IMR-90 (cell line): ENCODE results near the gene SLC16A14. TPM values are rescaled to one million over a fixed set of nuclear protein-coding genes. Genes with fewer than 3 reads are reported as not detected.

Experiments used
- ATAC-seq: fragments of 200-7000 bp; cut with Tn5 transposase; 2 replicates; pipeline ENCODE4 v1.9.1; 2020; ENCODE audit warnings: low read depth, mild to moderate bottlenecking, moderate library complexity
- BruUV-seq: library from RNA; stranded (reverse); fragments of 400-500 nt; replicated peaks from 2 replicates; lab custom pipeline; 2021; lab: Mats Ljungman, UMichigan
- CTCF ChIA-PET: fragments of 300-600 bp; formaldehyde crosslinking; extraction: SDS; loops from one replicate; lab custom pipeline; 2021; ENCODE audit warnings: antibody characterized with exemption; lab: Yijun Ruan, JAX
- POLR2A ChIA-PET: fragments of 300-600 bp; sonication (Branson Sonifier 250); formaldehyde crosslinking; loops from one replicate; lab custom pipeline; 2022; ENCODE audit warnings: antibody characterized with exemption; ENCODE audit not compliant: unreplicated experiment; lab: Charles Lee
- DNase-seq: peaks from one replicate; pipeline ENCODE4 v3.0.0; 2013
- H2AFZ ChIP-seq: replicated peaks from 2 replicates; pipeline ENCODE3; 2013; ENCODE audit warnings: low read length, mild to moderate bottlenecking; ENCODE audit not compliant: poor library complexity
- H2AK5ac ChIP-seq: 2 replicates; pipeline ENCODE4 v1.6.1; 2013; ENCODE audit warnings: low read depth, low read length, inconsistent platforms
- H2AK9ac ChIP-seq: replicated peaks from 2 replicates; pipeline ENCODE3; 2013; ENCODE audit warnings: mild to moderate bottlenecking, low read depth, low read length, moderate library complexity; ENCODE audit not compliant: poor library complexity
- H2BK120ac ChIP-seq: 2 replicates; pipeline ENCODE4 v1.6.1; 2013; ENCODE audit warnings: low read depth, low read length, inconsistent platforms
- H2BK15ac ChIP-seq: 3 replicates; pipeline ENCODE4 v1.6.1; 2013; ENCODE audit warnings: low read depth, low read length, inconsistent platforms
- H2BK20ac ChIP-seq: 2 replicates; pipeline ENCODE4 v1.6.1; 2013; ENCODE audit warnings: low read depth, mild to moderate bottlenecking, inconsistent platforms, low read length, moderate library complexity
- H2BK5ac ChIP-seq: 2 replicates; pipeline ENCODE4 v1.6.1; 2013; ENCODE audit warnings: mild to moderate bottlenecking, low read depth, low read length, inconsistent platforms; ENCODE audit not compliant: poor library complexity, severe bottlenecking
- H3K14ac ChIP-seq: replicated peaks from 2 replicates; pipeline ENCODE4 v1.6.1; 2013; ENCODE audit warnings: low read depth, low read length, inconsistent platforms
- H3K18ac ChIP-seq: 2 replicates; pipeline ENCODE4 v1.6.1; 2013; ENCODE audit warnings: low read depth, low read length, control low read depth
- H3K23ac ChIP-seq: 2 replicates; pipeline ENCODE4 v1.6.1; 2013; ENCODE audit warnings: low read depth, low read length, inconsistent platforms
- H3K27ac ChIP-seq: 2 replicates; pipeline ENCODE4 v1.5.1; 2013; ENCODE audit warnings: mild to moderate bottlenecking, control low read depth, low read length; ENCODE audit not compliant: insufficient read depth
- H3K27me3 ChIP-seq: 2 replicates; pipeline ENCODE4 v1.6.1; 2013; ENCODE audit warnings: low read length; ENCODE audit not compliant: control insufficient read depth, insufficient read depth
- H3K36me3 ChIP-seq: 2 replicates; pipeline ENCODE4 v1.6.1; 2013; ENCODE audit warnings: low read length, mixed read lengths; ENCODE audit not compliant: control insufficient read depth, insufficient read depth
- H3K4ac ChIP-seq: 2 replicates; pipeline ENCODE4 v1.6.1; 2013; ENCODE audit warnings: low read depth, low read length, inconsistent platforms
- H3K4me1 ChIP-seq: 2 replicates; pipeline ENCODE4 v1.6.1; 2013; ENCODE audit warnings: low read length, mixed read lengths; ENCODE audit not compliant: control insufficient read depth, insufficient read depth
- H3K4me2 ChIP-seq: 2 replicates; pipeline ENCODE4 v1.6.1; 2013; ENCODE audit warnings: low read depth, mild to moderate bottlenecking, control low read depth, low read length, moderate library complexity
- H3K4me3 ChIP-seq: 2 replicates; pipeline ENCODE4 v1.5.1; 2013; ENCODE audit warnings: low read depth, mild to moderate bottlenecking, control low read depth, low read length, moderate library complexity; ENCODE audit not compliant: insufficient read depth
- H3K56ac ChIP-seq: 2 replicates; pipeline ENCODE4 v1.6.1; 2013; ENCODE audit warnings: low read length, inconsistent platforms; ENCODE audit not compliant: insufficient read depth; ENCODE audit errors: extremely low read depth
- H3K79me1 ChIP-seq, 2 experiments: 2 replicates each; pipeline ENCODE4 v1.6.1; 2013; ENCODE audit warnings: low read length in 2 of 2, inconsistent platforms in 1 of 2, low read depth in 1 of 2
- H3K9ac ChIP-seq: 2 replicates; pipeline ENCODE4 v1.6.1; 2013; ENCODE audit warnings: low read depth, low read length, control low read depth
- H3K9me1 ChIP-seq: 2 replicates; pipeline ENCODE4 v1.6.1; 2013; ENCODE audit warnings: low read length, inconsistent platforms; ENCODE audit not compliant: insufficient read depth
- H3K9me3 ChIP-seq: 2 replicates; pipeline ENCODE4 v1.6.1; 2013; ENCODE audit warnings: low read length; ENCODE audit not compliant: control insufficient read depth, insufficient read depth
- H4K20me1 ChIP-seq: 2 replicates; pipeline ENCODE4 v1.6.1; 2013; ENCODE audit warnings: low read length, inconsistent platforms; ENCODE audit not compliant: insufficient read depth
- H4K5ac ChIP-seq: 2 replicates; pipeline ENCODE4 v1.6.1; 2013; ENCODE audit warnings: mild to moderate bottlenecking, low read depth, low read length, control low read depth
- H4K8ac ChIP-seq, 2 experiments: 2 replicates each; pipeline ENCODE4 v1.6.1; 2013; ENCODE audit warnings: low read depth in 2 of 2, low read length in 2 of 2, control low read depth in 1 of 2, inconsistent platforms in 1 of 2
- H4K91ac ChIP-seq: 2 replicates; pipeline ENCODE4 v1.6.1; 2013; ENCODE audit warnings: low read depth, low read length, inconsistent platforms; ENCODE audit not compliant: insufficient read depth
- BHLHE40 ChIP-seq: fragments of 150-350 bp; IDR thresholded peaks from 2 replicates; pipeline ENCODE4 v1.6.1; 2016; ENCODE audit warnings: mild to moderate bottlenecking, low read depth, low read length
- CEBPB ChIP-seq: IDR thresholded peaks from 2 replicates; pipeline ENCODE4 v1.6.1; 2012; ENCODE audit warnings: low read depth, low read length, improper control_type of control experiment
- CHD1 ChIP-seq: IDR thresholded peaks from 2 replicates; pipeline ENCODE4 v1.6.1; 2012; ENCODE audit warnings: low read depth, low read length, improper control_type of control experiment
- CTCF ChIP-seq: conservative IDR thresholded peaks from 2 replicates; pipeline ENCODE4 v1.5.1; 2012; ENCODE audit warnings: mild to moderate bottlenecking, low read depth, low read length, improper control_type of control experiment
- ELK1 ChIP-seq: fragments of 150-350 bp; IDR thresholded peaks from 2 replicates; pipeline ENCODE4 v1.6.1; 2016; ENCODE audit warnings: low read depth, mild to moderate bottlenecking, low read length, moderate library complexity, borderline replicate concordance
- FOS ChIP-seq: fragments of 150-350 bp; IDR thresholded peaks from 2 replicates; pipeline ENCODE4 v1.6.1; 2016; ENCODE audit warnings: low read depth, low read length
- MAFK ChIP-seq: IDR thresholded peaks from 2 replicates; pipeline ENCODE4 v1.6.1; 2012; ENCODE audit warnings: low read depth, low read length, improper control_type of control experiment
- MAZ ChIP-seq: IDR thresholded peaks from 2 replicates; pipeline ENCODE4 v1.6.1; 2012; ENCODE audit warnings: low read depth, mild to moderate bottlenecking, low read length, improper control_type of control experiment, moderate library complexity, borderline replicate concordance
- MXI1 ChIP-seq: IDR thresholded peaks from 2 replicates; pipeline ENCODE4 v1.6.1; 2012; ENCODE audit warnings: low read depth, mild to moderate bottlenecking, low read length, moderate library complexity, borderline replicate concordance
- NFE2L2 ChIP-seq: fragments of 150-350 bp; IDR thresholded peaks from 2 replicates; pipeline ENCODE4 v1.6.1; 2016; ENCODE audit warnings: low read depth, mild to moderate bottlenecking, low read length
- POLR2A ChIP-seq: IDR thresholded peaks from 2 replicates; pipeline ENCODE4 v1.6.1; 2012; ENCODE audit warnings: mild to moderate bottlenecking, low read depth, low read length
- RAD21 ChIP-seq: IDR thresholded peaks from 2 replicates; pipeline ENCODE4 v1.6.1; 2012; ENCODE audit warnings: low read length, improper control_type of control experiment
- RCOR1 ChIP-seq: IDR thresholded peaks from 2 replicates; pipeline ENCODE4 v1.6.1; 2012; ENCODE audit warnings: mild to moderate bottlenecking, low read length, improper control_type of control experiment; ENCODE audit not compliant: insufficient replicate concordance
- RFX5 ChIP-seq: IDR thresholded peaks from 2 replicates; pipeline ENCODE4 v1.8.0; 2012; ENCODE audit warnings: low read depth, mild to moderate bottlenecking, low read length, moderate library complexity
- SMC3 ChIP-seq: fragments of 150-350 bp; IDR thresholded peaks from 2 replicates; pipeline ENCODE4 v1.6.1; 2016; ENCODE audit warnings: low read depth, mild to moderate bottlenecking, antibody characterized with exemption, low read length, moderate library complexity
- USF2 ChIP-seq: fragments of 150-350 bp; IDR thresholded peaks from 2 replicates; pipeline ENCODE4 v1.6.1; 2017; ENCODE audit warnings: mild to moderate bottlenecking, antibody characterized with exemption, low read length, low read depth
- WGBS, 2 experiments: methylation state at CpG; one replicate each; pipeline versions ENCODE4 v1.1.5 to v1.1.7; 2013; ENCODE audit warnings: missing lambda C conversion rate in 2 of 2; ENCODE audit not compliant: insufficient read length in 1 of 2; ENCODE audit errors: extremely low coverage in 2 of 2; 5-methylcytosine and 5-hydroxymethylcytosine counted together
- dilution Hi-C: fragments of 300-500 bp; cut with HindIII; formaldehyde crosslinking; loops from one replicate; pipeline ENCODE4 v1.14.3; 2018; ENCODE audit warnings: low sequenced_read_pairs; ENCODE audit not compliant: unreplicated experiment
- in situ Hi-C: fragments of 300-500 bp; cut with MboI; formaldehyde crosslinking; loops from 3 replicates; pipeline ENCODE4 v1.14.3; 2019; ENCODE audit warnings: low sequenced_read_pairs, inconsistent platforms, mixed read lengths
- intact Hi-C: fragments of 100-400 bp; cut with micrococcal nuclease; formaldehyde crosslinking; loops from 2 replicates; pipeline ENCODE4 v1.10.0; 2022
- polyA plus RNA-seq, 3 experiments: library from polyadenylated mRNA; depleted of rRNA; stranded (reverse); fragments of >200 nt; gene quantifications; 2 replicates each; pipeline ENCODE4 v1.2.3, GENCODE V29; 2012; ENCODE audit warnings: low replicate concordance in 1 of 3
- total RNA-seq: library from RNA; depleted of rRNA; stranded (reverse); fragments of >200 nt; gene quantifications from 2 replicates; pipeline ENCODE4 v1.2.3, GENCODE V29; 2012

Gene SLC16A14
- total and polyA plus RNA-seq, 2 of the 4 experiments (the other 2 are of a cell fraction), result 0.79 to 0.90 TPM

GRCh38 chr2:229993236-229993635 is 75.5 kb downstream of the SLC16A14 start:
- Histone ChIP-seq H3K9me3 (no peaks in the 10 kb centered on the region; the same call in 1 of the 2 replicates), H3K9ac (no peak overlapping the region), H2BK15ac (no peak overlapping the region), H2BK120ac (no peak overlapping the region), H3K4me2 (no peak overlapping the region), H3K36me3 (no peaks in the 10 kb centered on the region), H3K9me1 (no peaks in the 10 kb centered on the region), H2BK5ac (no peak overlapping the region), H3K4ac (no peak overlapping the region), H3K56ac (no peak overlapping the region), H3K79me1 (no peaks in the 10 kb centered on the region), H3K14ac (no peak overlapping the region), H2AFZ (no peak overlapping the region), H3K4me1 (no peaks in the 10 kb centered on the region), H2BK20ac (no peak overlapping the region), H4K5ac (no peak overlapping the region), H3K23ac (no peak overlapping the region), H3K4me3 (no peak overlapping the region), H3K27ac (no peak overlapping the region), H2AK5ac (no peak overlapping the region), H3K27me3 (no peaks in the 10 kb centered on the region), H4K91ac (no peak overlapping the region), H4K8ac (no peak overlapping the region), H4K20me1 (no peaks in the 10 kb centered on the region), H3K18ac (no peak overlapping the region), H2AK9ac (no peak overlapping the region)
- dilution Hi-C loops (no loop called here), intact Hi-C loops (no loop called here), in situ Hi-C loops (no loop called here)
- ChIA-PET POLR2A (no interaction called here), CTCF (no interaction called here)
- no CpG with 5 or more reads among the region's 6 CpGs for WGBS, 2 experiments
- TF ChIP-seq RAD21, result no peak
- TF ChIP-seq USF2, result no peak
- TF ChIP-seq CHD1, result no peak
- no peak for TF ChIP-seq RFX5
- TF ChIP-seq CTCF, result no peak
- no peak for TF ChIP-seq ELK1
- TF ChIP-seq BHLHE40, result no peak
- TF ChIP-seq MAZ, result no peak
- TF ChIP-seq NFE2L2, result no peak
- TF ChIP-seq MAFK, result no peak
- no peak for TF ChIP-seq POLR2A
- TF ChIP-seq MXI1, result no peak
- TF ChIP-seq CEBPB, result no peak
- TF ChIP-seq SMC3, result no peak
- TF ChIP-seq FOS, result no peak
- no peak for TF ChIP-seq RCOR1
- DNase-seq, result no peak
- no peak for ATAC-seq
- no TSS peak for BruUV-seq
